Embryonic facial prominence (tissue), 1 donor: ENCODE measurements around the gene CPVL.
"Not testable (repeated sequence)": the region's sequence is repeated elsewhere in the genome, so short reads cannot be mapped to it uniquely, and the experiment has no call there.

Source experiments
- DNase-seq: peaks from one replicate; pipeline ENCODE4 v3.0.0-alpha.2; 2016; ENCODE audit errors: extremely low spot score

The CPVL gene

GRCh38 chr7:29120955-29121354 is 25.4 kb downstream of the CPVL start:
- DNase-seq: no peak

GRCh38 chr7:29119538-29119937 is 26.8 kb downstream of the CPVL start:
- no peak for DNase-seq

GRCh38 chr7:29116361-29117200 is 29.8 kb downstream of the CPVL start:
- no peak for DNase-seq

- no peak for DNase-seq
These were observed 30.6 kb downstream of the CPVL start for GRCh38 chr7:29115753-29116152.

- DNase-seq: no peak
These were observed 31.1 kb downstream of the CPVL start for GRCh38 chr7:29115130-29115687.

GRCh38 chr7:29114266-29114665 is 32.1 kb downstream of the CPVL start:
- not testable (repeated sequence) for DNase-seq

- no peak for DNase-seq
These were observed 32.8 kb downstream of the CPVL start for GRCh38 chr7:29113384-29114102.

- DNase-seq: no peak
These were observed 33.6 kb downstream of the CPVL start for GRCh38 chr7:29112721-29113120.

- DNase-seq: no peak
These were observed 36.4 kb downstream of the CPVL start for GRCh38 chr7:29109899-29110298.

- no peak for DNase-seq
These were observed 37.0 kb downstream of the CPVL start for GRCh38 chr7:29109358-29109757.

GRCh38 chr7:29107056-29107455 is 39.3 kb downstream of the CPVL start:
- no peak for DNase-seq

- DNase-seq: no peak
These were observed 39.7 kb downstream of the CPVL start for GRCh38 chr7:29106669-29106988.

GRCh38 chr7:29105752-29106668 is 40.3 kb downstream of the CPVL start:
- DNase-seq: no peak

GRCh38 chr7:29105191-29105590 is 41.1 kb downstream of the CPVL start:
- no peak for DNase-seq

- DNase-seq: peak; percentile 62
These were observed 43.7 kb downstream of the CPVL start for GRCh38 chr7:29102558-29103151.

- DNase-seq: no peak
These were observed 45.4 kb downstream of the CPVL start for GRCh38 chr7:29100924-29101323.

GRCh38 chr7:29099896-29100847 is 46.2 kb downstream of the CPVL start:
- no peak for DNase-seq

- no peak for DNase-seq
These were observed 49.9 kb downstream of the CPVL start for GRCh38 chr7:29096446-29096730.

- DNase-seq: no peak
These were observed 50.5 kb downstream of the CPVL start for GRCh38 chr7:29095631-29096445.

- DNase-seq: not testable (repeated sequence)
These were observed 53.2 kb downstream of the CPVL start for GRCh38 chr7:29093091-29093490.
